Spinal cord (tissue), 10 donors: ENCODE results near the gene AUTS2. TPM values are rescaled to one million over a fixed set of nuclear protein-coding genes. Genes with fewer than 3 reads are reported as not detected.

Source experiments
- DNase-seq, 6 donors: peaks; one replicate each; pipeline versions ENCODE4 v3.0.0 to v3.0.0-alpha.2; 2013 to 2015; ENCODE audit warnings: low spot score in 6 of 6, low read depth in 4 of 6
- H3K27ac ChIP-seq: one replicate; pipeline ENCODE4 v1.5.1; 2013; ENCODE audit warnings: low read depth, low read length, control low read depth
- H3K27me3 ChIP-seq: one replicate; pipeline ENCODE4 v1.6.1; 2013; ENCODE audit warnings: low read length; ENCODE audit not compliant: control insufficient read depth, insufficient read depth
- H3K36me3 ChIP-seq: one replicate; pipeline ENCODE4 v1.6.1; 2013; ENCODE audit warnings: low read length; ENCODE audit not compliant: control insufficient read depth, insufficient read depth
- H3K4me1 ChIP-seq: one replicate; pipeline ENCODE4 v1.6.1; 2013; ENCODE audit warnings: low read length; ENCODE audit not compliant: control insufficient read depth, insufficient read depth
- H3K4me3 ChIP-seq: one replicate; pipeline ENCODE4 v1.5.1; 2013; ENCODE audit warnings: low read depth, low read length, control low read depth
- H3K9me3 ChIP-seq: one replicate; pipeline ENCODE4 v1.6.1; 2013; ENCODE audit warnings: low read length; ENCODE audit not compliant: control insufficient read depth, insufficient read depth
- WGBS: methylation state at CpG from one replicate; pipeline ENCODE4 v1.1.5; 2013; ENCODE audit warnings: missing lambda C conversion rate; ENCODE audit not compliant: insufficient coverage; 5-methylcytosine and 5-hydroxymethylcytosine counted together
- polyA plus RNA-seq, 2 donors: library from polyadenylated mRNA; unstranded; fragments of 120-200 nt; gene quantifications; one replicate each; pipeline ENCODE4 v1.2.1, GENCODE V29; 2013; ENCODE audit not compliant: insufficient read length in 2 of 2
- total RNA-seq, 2 donors: library from RNA; depleted of rRNA in 1 of 2; stranded (reverse); fragments of 120-200 nt in 1 of 2; fragments of >200 nt in 1 of 2; gene quantifications; one replicate each; pipeline versions ENCODE4 v1.2.3 to v1.2.4, GENCODE V29; 2013 to 2014
- donor health status: healthy.

Gene AUTS2
- total and polyA plus RNA-seq, 4 donors, result 56.2 to 214 (median 135) TPM

DNA sequence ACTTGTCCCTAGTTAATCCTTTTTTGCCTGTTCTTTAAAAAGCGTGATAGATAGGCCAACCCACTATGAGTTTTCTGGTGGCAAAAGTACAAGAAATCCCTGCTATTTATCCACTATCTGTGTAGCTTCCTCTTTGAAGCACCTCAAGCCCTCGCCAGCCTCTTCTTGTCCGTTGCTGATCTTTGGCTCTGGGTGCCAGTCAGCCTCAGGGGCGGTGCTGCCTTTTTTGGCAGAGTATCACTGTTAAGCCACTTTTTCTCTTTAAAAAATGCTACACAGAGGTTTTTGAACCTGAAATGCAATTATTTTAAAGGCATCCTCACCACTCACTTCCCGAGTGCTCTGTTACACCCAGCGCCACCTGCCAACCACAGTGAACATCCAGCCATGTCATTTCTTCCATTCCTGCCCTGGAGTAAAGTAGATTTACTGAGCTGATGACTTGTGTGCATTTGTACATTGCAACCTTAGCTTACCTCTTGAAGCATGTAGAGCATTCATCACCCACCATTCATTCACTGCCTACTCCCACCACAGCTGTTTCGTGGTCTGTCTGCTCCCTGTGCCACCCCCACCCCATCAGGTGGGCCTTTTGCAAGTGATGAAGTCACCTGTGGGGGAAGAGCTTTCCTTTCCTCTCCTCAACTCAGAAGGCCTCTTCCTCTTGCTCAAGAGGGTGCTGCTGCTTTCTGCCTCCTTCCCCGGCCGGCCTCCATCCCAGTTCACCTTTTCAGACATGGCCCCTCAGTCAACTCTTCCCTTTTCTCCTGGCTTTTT, 1119.5 kb downstream of the AUTS2 start:
- peaks cover 4% of the 10 kb centered on the region for H3K9me3 ChIP-seq
- no peaks in the 10 kb centered on the region for H3K27me3 ChIP-seq
- peaks cover 15% of the 10 kb centered on the region for H3K4me1 ChIP-seq
- no peak overlapping the region for H3K27ac ChIP-seq
- no peak for DNase-seq
- no peak overlapping the region for H3K4me3 ChIP-seq
- H3K36me3 ChIP-seq, result no peaks in the 10 kb centered on the region
- whole genome bisulfite sequencing, result 76% methylated on average over 6 of the region's 9 CpGs

DNA sequence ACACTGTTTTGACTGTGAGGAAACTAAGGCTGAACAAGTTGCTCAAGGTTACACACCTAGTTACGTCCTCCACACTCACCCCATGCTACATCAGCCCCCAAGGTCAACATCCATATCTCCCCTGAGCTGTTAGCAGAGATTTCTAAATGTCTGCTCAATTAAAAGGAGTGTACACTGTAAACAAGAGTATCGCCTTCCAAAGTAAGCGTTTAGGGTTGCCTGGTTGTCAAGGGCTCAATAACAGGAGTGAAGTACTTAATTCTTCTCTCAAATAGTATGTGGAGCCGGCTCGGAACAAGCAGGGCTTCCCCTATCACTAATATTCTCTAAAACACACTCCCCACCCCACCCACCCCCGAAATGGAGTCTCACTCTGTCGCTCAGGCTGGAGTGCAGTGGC, 1120.8 kb downstream of the AUTS2 start:
- H3K27ac ChIP-seq, result peak overlapping the region; percentile 10
- H3K9me3 ChIP-seq, result peaks cover 4% of the 10 kb centered on the region
- WGBS, result no CpG with 5 or more reads among the region's 7 CpGs
- no peaks in the 10 kb centered on the region for H3K27me3 ChIP-seq
- H3K4me1 ChIP-seq, result peaks cover 18% of the 10 kb centered on the region
- no peak for DNase-seq
- H3K36me3 ChIP-seq, result no peaks in the 10 kb centered on the region
- H3K4me3 ChIP-seq, result no peak overlapping the region

DNA sequence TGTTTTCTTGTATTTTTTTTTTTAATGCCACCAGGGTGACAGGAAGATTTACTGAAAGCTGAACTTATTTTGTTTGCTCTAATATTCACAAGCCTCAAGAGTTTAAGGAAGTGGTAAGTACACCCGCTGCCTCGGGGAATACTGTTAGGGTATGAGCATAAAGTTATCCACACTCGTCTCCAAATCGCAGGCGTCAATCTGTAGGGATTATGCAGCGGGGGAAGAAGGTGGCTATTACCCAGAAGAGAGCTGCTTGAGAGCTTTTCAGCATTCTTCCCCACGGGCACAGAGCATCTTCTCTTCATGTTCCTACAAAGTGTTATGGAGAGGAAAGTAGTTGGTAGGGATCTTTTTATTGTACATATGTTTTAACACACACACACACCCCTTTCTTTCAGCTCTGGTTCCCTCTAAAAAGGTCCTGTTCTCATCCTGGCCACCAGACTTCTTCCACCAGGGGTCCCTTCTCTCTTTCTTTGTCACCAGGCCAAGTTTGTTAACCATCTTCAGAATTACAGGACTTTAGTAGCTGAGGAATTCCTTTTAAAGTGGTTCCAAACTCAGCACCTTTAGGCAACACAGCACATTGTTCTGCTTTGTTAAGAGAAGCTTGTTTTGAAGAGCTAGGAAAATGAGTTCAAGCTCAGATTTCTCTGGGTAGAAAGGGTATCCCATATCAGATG, 1122.1 kb downstream of the AUTS2 start:
- Histone ChIP-seq H3K4me1 (peaks cover 22% of the 10 kb centered on the region), H3K36me3 (no peaks in the 10 kb centered on the region), H3K4me3 (no peak overlapping the region), H3K27me3 (no peaks in the 10 kb centered on the region), H3K9me3 (no peaks in the 10 kb centered on the region), H3K27ac (no peak overlapping the region)
- DNase-seq, result no peak
- 50% methylated on average over 4 of the region's 7 CpGs for WGBS

DNA sequence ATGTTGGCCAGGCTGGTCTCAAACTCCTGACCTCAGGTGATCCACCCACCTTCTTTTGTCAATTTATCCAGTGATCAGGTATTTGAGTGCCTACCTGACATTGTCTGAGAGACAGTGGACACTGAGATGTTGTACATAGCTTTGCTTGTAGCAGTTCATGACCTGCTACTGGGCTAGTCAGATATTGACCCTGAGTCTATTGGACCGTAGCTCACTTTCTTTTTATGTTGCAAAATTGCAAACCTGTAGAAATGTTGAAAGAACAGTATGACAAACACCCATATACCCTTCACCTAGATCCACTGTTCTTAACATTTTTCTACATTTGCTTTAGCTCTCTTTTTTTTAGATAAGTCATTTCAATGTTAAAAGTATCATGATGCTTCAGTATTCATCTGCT, 1123.2 kb downstream of the AUTS2 start:
- WGBS, result no CpG with 5 or more reads among the region's 1 CpG

DNA sequence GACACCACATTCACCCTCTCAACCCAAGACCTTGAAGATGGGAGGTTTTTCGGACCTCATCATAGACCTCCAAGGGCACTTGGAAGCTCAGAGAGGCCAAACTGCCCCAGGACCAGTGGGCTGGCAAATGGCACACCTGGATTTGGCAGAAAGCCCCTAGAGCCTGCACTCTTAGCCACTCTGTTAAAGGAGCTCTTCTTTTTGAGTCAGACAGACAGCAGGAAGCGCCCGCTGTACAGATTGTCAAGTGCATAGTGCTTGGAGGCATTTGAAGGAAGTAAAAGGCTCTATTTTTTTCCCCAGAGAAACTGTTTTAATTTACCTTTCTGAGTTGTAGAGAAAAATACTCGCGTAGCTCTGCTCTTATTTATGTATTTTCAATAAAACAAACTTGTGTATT, 1125.1 kb downstream of the AUTS2 start:
- no peaks in the 10 kb centered on the region for H3K9me3 ChIP-seq
- WGBS, result 88% methylated on average over 1 of the region's 5 CpGs
- DNase-seq, result no peak
- H3K4me1 ChIP-seq, result peaks cover 20% of the 10 kb centered on the region
- H3K36me3 ChIP-seq, result no peaks in the 10 kb centered on the region
- no peak overlapping the region for H3K27ac ChIP-seq
- no peak overlapping the region for H3K4me3 ChIP-seq
- H3K27me3 ChIP-seq, result no peaks in the 10 kb centered on the region

More for the DNA sequence above, 1123.2 kb downstream of the AUTS2 start:
- Histone ChIP-seq H3K4me3 (no peak overlapping the region), H3K9me3 (no peaks in the 10 kb centered on the region), H3K27me3 (no peaks in the 10 kb centered on the region), H3K4me1 (peaks cover 27% of the 10 kb centered on the region), H3K36me3 (no peaks in the 10 kb centered on the region), H3K27ac (no peak overlapping the region)
- no peak for DNase-seq

DNA sequence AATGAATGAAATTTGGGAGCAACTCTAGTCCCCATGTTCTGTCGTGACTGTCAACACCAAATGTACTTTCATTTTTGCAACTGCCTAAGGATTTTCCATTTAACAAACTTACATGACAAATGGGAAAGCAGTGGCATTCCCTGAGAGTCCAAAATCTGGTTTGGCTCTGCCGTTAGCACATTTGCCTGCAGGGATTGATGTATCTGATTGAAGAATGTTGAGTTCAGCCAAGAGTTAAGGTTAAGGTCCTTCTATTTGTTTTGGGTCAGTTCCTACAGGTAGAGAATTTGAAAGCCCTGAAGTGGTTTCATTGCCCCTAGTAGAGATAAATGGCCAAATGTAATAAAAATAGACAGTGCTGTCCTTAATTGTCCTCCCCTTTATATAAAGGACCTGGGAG, 1127.2 kb downstream of the AUTS2 start:
- H3K4me3 ChIP-seq, result no peak overlapping the region
- H3K27me3 ChIP-seq, result no peaks in the 10 kb centered on the region
- no peaks in the 10 kb centered on the region for H3K36me3 ChIP-seq
- 52% methylated on average over 2 of the region's 2 CpGs for WGBS
- DNase-seq, result no peak
- peaks cover 27% of the 10 kb centered on the region for H3K4me1 ChIP-seq
- no peaks in the 10 kb centered on the region for H3K9me3 ChIP-seq
- no peak overlapping the region for H3K27ac ChIP-seq

DNA sequence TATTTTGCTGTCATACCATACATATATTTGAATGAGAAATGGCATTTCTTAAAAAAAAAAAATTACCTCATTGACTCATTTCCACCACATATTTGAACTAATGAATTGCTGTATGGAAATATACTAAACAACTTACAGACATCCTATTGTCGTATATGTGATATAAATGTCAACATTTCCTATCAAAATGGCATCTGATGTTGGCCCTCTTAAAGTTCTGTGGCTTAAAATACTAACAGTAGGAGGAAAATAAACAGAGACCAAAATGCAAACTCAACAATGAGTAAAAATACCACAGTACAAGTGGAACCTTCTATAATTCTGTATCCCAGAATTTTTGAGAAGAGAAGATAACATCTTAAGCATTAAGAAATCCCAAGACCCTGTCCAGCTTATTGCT, 1128.0 kb downstream of the AUTS2 start:
- no peak overlapping the region for H3K27ac ChIP-seq

DNA sequence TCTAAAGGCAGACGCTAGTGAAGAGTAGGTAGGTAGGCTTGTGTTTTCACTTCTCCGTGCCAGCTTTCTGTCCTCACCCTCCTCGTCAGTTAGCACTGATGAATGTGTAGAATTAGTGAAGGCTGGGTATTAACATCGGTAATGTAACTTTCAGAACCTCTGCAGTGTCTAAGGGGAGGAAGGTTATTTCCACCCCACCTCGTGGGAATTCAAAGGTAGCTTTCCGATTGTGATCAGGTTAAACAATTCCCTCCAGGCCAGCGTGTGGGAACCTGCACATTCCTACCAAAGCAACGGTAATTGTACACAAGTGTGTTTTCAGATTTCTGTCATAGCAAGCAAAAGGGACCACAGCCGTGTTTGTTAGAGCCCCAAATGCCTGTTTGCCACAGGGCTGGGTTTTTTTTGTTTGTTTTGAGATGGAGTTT, 1128.7 kb downstream of the AUTS2 start:
- 100% methylated on average over 2 of the region's 9 CpGs for WGBS
- no peak overlapping the region for H3K27ac ChIP-seq
- H3K4me1 ChIP-seq, result peaks cover 27% of the 10 kb centered on the region
- no peaks in the 10 kb centered on the region for H3K9me3 ChIP-seq
- H3K36me3 ChIP-seq, result no peaks in the 10 kb centered on the region
- H3K4me3 ChIP-seq, result no peak overlapping the region
- DNase-seq, result no peak
- H3K27me3 ChIP-seq, result no peaks in the 10 kb centered on the region

More for the DNA sequence above, 1128.0 kb downstream of the AUTS2 start:
- no peaks in the 10 kb centered on the region for H3K36me3 ChIP-seq
- no peaks in the 10 kb centered on the region for H3K27me3 ChIP-seq
- no CpG with 5 or more reads among the region's 1 CpG for WGBS
- H3K9me3 ChIP-seq, result no peaks in the 10 kb centered on the region
- H3K4me3 ChIP-seq, result no peak overlapping the region
- H3K4me1 ChIP-seq, result peaks cover 27% of the 10 kb centered on the region
- no peak for DNase-seq

DNA sequence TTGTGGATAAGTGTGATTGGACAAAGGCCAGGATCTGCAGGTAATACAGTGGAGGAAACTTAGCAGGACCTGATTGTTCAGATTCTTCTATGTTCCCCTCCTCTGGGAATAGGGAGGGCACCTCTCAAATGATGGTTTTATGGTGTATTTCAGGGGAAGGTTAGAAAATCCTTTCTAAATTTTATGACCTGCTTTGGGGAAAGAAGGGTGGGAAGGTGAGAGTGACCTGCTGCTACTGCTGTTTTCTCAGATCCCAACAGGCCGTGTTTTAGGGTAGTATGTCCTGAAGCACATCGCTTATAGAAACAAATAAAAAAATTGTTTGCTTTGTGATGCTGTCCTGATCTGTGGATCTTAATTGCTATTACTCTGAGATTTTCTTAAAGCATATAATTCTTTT, 1129.6 kb downstream of the AUTS2 start:
- H3K9me3 ChIP-seq, result no peaks in the 10 kb centered on the region
- no peaks in the 10 kb centered on the region for H3K36me3 ChIP-seq
- no CpG with 5 or more reads among the region's 2 CpGs for WGBS
- H3K27ac ChIP-seq, result no peak overlapping the region
- DNase-seq, result no peak
- H3K4me3 ChIP-seq, result no peak overlapping the region
- no peaks in the 10 kb centered on the region for H3K27me3 ChIP-seq
- H3K4me1 ChIP-seq, result peaks cover 27% of the 10 kb centered on the region
